ENCODE results near the gene LIN37. TPM values are rescaled to one million over a fixed set of nuclear protein-coding genes. Genes with fewer than 3 reads are reported as not detected.

The LIN37 gene
- total and polyA plus RNA-seq, 2 experiments from 2014 or later: 4.3 to 6.8 TPM

DNA sequence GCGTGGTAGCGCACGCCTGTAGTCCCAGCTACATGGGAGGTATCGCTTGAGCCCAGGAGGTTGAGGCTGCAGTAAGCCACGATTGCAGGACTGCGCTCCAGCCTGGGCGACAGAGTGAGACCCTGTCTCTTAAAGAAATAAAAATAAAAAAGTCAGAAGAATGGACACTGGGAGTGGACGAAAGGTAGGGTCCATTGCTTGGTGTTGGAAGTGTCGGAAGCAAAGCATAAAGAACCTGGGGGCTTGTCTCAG is 26.6 kb downstream of the LIN37 start (continued):
- TF ChIP-seq, protein P1, sequence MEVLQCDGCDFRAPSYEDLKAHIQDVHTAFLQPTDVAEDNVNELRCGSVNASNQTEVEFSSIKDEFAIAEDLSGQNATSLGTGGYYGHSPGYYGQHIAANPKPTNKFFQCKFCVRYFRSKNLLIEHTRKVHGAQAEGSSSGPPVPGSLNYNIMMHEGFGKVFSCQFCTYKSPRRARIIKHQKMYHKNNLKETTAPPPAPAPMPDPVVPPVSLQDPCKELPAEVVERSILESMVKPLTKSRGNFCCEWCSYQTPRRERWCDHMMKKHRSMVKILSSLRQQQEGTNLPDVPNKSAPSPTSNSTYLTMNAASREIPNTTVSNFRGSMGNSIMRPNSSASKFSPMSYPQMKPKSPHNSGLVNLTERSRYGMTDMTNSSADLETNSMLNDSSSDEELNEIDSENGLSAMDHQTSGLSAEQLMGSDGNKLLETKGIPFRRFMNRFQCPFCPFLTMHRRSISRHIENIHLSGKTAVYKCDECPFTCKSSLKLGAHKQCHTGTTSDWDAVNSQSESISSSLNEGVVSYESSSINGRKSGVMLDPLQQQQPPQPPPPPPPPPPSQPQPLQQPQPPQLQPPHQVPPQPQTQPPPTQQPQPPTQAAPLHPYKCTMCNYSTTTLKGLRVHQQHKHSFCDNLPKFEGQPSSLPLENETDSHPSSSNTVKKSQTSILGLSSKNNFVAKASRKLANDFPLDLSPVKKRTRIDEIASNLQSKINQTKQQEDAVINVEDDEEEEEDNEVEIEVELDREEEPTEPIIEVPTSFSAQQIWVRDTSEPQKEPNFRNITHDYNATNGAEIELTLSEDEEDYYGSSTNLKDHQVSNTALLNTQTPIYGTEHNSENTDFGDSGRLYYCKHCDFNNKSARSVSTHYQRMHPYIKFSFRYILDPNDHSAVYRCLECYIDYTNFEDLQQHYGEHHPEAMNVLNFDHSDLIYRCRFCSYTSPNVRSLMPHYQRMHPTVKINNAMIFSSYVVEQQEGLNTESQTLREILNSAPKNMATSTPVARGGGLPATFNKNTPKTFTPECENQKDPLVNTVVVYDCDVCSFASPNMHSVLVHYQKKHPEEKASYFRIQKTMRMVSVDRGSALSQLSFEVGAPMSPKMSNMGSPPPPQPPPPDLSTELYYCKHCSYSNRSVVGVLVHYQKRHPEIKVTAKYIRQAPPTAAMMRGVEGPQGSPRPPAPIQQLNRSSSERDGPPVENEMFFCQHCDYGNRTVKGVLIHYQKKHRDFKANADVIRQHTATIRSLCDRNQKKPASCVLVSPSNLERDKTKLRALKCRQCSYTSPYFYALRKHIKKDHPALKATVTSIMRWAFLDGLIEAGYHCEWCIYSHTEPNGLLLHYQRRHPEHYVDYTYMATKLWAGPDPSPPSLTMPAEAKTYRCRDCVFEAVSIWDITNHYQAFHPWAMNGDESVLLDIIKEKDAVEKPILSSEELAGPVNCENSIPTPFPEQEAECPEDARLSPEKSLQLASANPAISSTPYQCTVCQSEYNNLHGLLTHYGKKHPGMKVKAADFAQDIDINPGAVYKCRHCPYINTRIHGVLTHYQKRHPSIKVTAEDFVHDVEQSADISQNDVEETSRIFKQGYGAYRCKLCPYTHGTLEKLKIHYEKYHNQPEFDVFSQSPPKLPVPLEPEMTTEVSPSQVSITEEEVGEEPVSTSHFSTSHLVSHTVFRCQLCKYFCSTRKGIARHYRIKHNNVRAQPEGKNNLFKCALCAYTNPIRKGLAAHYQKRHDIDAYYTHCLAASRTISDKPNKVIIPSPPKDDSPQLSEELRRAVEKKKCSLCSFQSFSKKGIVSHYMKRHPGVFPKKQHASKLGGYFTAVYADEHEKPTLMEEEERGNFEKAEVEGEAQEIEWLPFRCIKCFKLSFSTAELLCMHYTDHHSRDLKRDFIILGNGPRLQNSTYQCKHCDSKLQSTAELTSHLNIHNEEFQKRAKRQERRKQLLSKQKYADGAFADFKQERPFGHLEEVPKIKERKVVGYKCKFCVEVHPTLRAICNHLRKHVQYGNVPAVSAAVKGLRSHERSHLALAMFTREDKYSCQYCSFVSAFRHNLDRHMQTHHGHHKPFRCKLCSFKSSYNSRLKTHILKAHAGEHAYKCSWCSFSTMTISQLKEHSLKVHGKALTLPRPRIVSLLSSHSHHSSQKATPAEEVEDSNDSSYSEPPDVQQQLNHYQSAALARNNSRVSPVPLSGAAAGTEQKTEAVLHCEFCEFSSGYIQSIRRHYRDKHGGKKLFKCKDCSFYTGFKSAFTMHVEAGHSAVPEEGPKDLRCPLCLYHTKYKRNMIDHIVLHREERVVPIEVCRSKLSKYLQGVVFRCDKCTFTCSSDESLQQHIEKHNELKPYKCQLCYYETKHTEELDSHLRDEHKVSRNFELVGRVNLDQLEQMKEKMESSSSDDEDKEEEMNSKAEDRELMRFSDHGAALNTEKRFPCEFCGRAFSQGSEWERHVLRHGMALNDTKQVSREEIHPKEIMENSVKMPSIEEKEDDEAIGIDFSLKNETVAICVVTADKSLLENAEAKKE (CRISPR knock-in tag; IDR thresholded peaks at IDR 0.05): no peak
- TF ChIP-seq EZH2phosphoT487 (IDR thresholded peaks at IDR 0.05; ENCODE audit: unreplicated experiment) (no peak), POLR2AphosphoS5 (IDR thresholded peaks at IDR 0.05; ENCODE audit: low read depth) (no peak), CREB1 (CRISPR knock-in tag; IDR thresholded peaks at IDR 0.05; ENCODE audit: low read depth) (no peak), NANOG (IDR thresholded peaks at IDR 0.05; ENCODE audit: borderline replicate concordance) (no peak), EZH2 (IDR thresholded peaks at IDR 0.05; ENCODE audit: low read depth, unreplicated experiment) (no peak), ZNF114 (CRISPR knock-in tag; IDR thresholded peaks at IDR 0.05) (no peak), JUNB (IDR thresholded peaks at IDR 0.05; ENCODE audit: unreplicated experiment) (no peak), ZNF331 (CRISPR knock-in tag; IDR thresholded peaks at IDR 0.05; ENCODE audit: low read depth) (no peak), STAT1 (IDR thresholded peaks at IDR 0.05; ENCODE audit: unreplicated experiment) (no peak)
- TF ChIP-seq, protein P2, sequence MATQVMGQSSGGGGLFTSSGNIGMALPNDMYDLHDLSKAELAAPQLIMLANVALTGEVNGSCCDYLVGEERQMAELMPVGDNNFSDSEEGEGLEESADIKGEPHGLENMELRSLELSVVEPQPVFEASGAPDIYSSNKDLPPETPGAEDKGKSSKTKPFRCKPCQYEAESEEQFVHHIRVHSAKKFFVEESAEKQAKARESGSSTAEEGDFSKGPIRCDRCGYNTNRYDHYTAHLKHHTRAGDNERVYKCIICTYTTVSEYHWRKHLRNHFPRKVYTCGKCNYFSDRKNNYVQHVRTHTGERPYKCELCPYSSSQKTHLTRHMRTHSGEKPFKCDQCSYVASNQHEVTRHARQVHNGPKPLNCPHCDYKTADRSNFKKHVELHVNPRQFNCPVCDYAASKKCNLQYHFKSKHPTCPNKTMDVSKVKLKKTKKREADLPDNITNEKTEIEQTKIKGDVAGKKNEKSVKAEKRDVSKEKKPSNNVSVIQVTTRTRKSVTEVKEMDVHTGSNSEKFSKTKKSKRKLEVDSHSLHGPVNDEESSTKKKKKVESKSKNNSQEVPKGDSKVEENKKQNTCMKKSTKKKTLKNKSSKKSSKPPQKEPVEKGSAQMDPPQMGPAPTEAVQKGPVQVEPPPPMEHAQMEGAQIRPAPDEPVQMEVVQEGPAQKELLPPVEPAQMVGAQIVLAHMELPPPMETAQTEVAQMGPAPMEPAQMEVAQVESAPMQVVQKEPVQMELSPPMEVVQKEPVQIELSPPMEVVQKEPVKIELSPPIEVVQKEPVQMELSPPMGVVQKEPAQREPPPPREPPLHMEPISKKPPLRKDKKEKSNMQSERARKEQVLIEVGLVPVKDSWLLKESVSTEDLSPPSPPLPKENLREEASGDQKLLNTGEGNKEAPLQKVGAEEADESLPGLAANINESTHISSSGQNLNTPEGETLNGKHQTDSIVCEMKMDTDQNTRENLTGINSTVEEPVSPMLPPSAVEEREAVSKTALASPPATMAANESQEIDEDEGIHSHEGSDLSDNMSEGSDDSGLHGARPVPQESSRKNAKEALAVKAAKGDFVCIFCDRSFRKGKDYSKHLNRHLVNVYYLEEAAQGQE (IDR thresholded peaks at IDR 0.05; ENCODE audit: unreplicated experiment): no peak
- TF ChIP-seq, protein P3, sequence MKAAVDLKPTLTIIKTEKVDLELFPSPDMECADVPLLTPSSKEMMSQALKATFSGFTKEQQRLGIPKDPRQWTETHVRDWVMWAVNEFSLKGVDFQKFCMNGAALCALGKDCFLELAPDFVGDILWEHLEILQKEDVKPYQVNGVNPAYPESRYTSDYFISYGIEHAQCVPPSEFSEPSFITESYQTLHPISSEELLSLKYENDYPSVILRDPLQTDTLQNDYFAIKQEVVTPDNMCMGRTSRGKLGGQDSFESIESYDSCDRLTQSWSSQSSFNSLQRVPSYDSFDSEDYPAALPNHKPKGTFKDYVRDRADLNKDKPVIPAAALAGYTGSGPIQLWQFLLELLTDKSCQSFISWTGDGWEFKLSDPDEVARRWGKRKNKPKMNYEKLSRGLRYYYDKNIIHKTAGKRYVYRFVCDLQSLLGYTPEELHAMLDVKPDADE (IDR thresholded peaks at IDR 0.05): no peak

Measured in GM23338 (cell line).